Upper lobe of right lung (tissue), 1 donor: ENCODE results near the gene PWWP2B. TPM values are rescaled to one million over a fixed set of nuclear protein-coding genes. Genes with fewer than 3 reads are reported as not detected.
A peak's percentile ranks its signal among the peaks of the same experiment; 100 is the strongest.

Experiments
- ATAC-seq: fragments of 200-7000 bp; cut with Tn5 transposase; one replicate; pipeline ENCODE4 v1.9.1; 2020; ENCODE audit warnings: mild to moderate bottlenecking, moderate library complexity
- DNase-seq: peaks from one replicate; pipeline ENCODE4 v3.0.0-alpha.2; 2020
- H3K27ac ChIP-seq: fragments of 200-600 bp; one replicate; pipeline ENCODE4 v1.8.0; 2022
- H3K27me3 ChIP-seq: fragments of 200-600 bp; one replicate; pipeline ENCODE4 v1.8.0; 2022; ENCODE audit warnings: mild to moderate bottlenecking
- H3K36me3 ChIP-seq: fragments of 200-600 bp; one replicate; pipeline ENCODE4 v1.8.0; 2022
- H3K4me1 ChIP-seq: fragments of 200-600 bp; one replicate; pipeline ENCODE4 v1.8.0; 2022
- H3K4me3 ChIP-seq: fragments of 200-600 bp; one replicate; pipeline ENCODE4 v1.8.0; 2022; ENCODE audit warnings: mild to moderate bottlenecking
- H3K9me3 ChIP-seq: fragments of 200-600 bp; one replicate; pipeline ENCODE4 v1.8.0; 2022
- intact Hi-C: fragments of 100-400 bp; cut with DNase I; formaldehyde crosslinking; loops from one replicate; pipeline ENCODE4 v1.11.0; 2022
- total RNA-seq: library from RNA; stranded (reverse); fragmentation: NEBNext Ultra II Directional; extraction: Animal tissue kit (Norgen Biotek cat#: 25700); gene quantifications from one replicate; pipeline ENCODE4 v1.2.1, GENCODE V29; 2021
- TF ChIP-seq, protein P1 (sequence below): fragments of 200-600 bp; IDR thresholded peaks from one replicate; pipeline ENCODE4 v1.8.0; 2022; ENCODE audit warnings: antibody characterized with exemption
- donor health status: DM: no; HTN: yes; CAD: no; lungs with severe emphysema.

Gene PWWP2B
- total RNA-seq, 1 donor from 2014 or later: 26.0 TPM

DNA sequence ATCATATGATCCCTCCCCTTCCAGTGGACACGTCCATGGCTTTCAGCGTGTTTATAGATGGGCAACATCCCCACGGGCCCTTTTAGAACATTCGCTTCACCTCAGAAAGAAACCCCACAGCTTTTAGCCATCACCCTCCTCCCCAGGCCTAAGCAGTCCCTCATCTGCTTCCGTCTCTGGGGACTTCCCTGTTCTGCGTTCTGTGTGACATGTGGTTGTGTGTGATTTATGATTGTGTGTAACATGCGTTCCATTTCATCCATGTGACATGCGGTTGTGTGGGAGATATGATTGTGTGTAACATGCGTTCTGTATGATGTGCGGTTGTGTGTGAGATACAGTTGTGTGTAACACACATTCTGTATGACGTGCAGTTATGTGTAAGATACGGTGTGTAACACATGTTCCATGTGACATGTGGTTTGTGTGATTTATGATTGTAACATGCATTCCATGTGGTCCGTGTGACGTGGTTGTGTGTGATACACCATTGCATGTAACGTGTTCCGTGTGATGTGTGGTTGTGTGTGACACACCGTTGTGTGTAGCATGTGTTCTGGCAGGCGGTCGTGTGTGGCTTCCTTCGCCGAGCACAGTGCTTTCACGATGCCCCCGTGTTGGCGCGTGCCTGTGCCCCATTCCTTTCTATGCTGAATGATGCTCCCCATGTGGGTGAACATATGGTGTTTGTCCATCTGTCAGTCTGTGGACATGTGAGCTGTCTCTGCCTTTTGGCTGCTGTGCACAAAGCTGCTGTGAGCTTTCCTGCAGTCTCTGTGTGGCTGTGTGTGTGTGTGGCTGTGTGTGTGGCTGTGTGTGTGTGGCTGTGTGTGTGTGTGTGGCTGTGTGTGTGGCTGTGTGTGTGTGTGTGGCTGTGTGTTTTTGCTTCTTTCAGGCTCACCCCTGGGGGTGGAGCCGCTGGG, 26.2 kb downstream of the PWWP2B start:
- intact Hi-C loops: no loop called here
- DNase-seq (no peak), ATAC-seq (no peak)
- Histone ChIP-seq H3K4me3 (no peak overlapping the region), H3K27ac (peak overlapping the region; percentile 94), H3K4me1 (peaks cover 43% of the 10 kb centered on the region), H3K27me3 (no peaks in the 10 kb centered on the region), H3K9me3 (no peaks in the 10 kb centered on the region), H3K36me3 (no peaks in the 10 kb centered on the region)
- TF ChIP-seq, protein P1, sequence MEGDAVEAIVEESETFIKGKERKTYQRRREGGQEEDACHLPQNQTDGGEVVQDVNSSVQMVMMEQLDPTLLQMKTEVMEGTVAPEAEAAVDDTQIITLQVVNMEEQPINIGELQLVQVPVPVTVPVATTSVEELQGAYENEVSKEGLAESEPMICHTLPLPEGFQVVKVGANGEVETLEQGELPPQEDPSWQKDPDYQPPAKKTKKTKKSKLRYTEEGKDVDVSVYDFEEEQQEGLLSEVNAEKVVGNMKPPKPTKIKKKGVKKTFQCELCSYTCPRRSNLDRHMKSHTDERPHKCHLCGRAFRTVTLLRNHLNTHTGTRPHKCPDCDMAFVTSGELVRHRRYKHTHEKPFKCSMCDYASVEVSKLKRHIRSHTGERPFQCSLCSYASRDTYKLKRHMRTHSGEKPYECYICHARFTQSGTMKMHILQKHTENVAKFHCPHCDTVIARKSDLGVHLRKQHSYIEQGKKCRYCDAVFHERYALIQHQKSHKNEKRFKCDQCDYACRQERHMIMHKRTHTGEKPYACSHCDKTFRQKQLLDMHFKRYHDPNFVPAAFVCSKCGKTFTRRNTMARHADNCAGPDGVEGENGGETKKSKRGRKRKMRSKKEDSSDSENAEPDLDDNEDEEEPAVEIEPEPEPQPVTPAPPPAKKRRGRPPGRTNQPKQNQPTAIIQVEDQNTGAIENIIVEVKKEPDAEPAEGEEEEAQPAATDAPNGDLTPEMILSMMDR: no peak

DNA sequence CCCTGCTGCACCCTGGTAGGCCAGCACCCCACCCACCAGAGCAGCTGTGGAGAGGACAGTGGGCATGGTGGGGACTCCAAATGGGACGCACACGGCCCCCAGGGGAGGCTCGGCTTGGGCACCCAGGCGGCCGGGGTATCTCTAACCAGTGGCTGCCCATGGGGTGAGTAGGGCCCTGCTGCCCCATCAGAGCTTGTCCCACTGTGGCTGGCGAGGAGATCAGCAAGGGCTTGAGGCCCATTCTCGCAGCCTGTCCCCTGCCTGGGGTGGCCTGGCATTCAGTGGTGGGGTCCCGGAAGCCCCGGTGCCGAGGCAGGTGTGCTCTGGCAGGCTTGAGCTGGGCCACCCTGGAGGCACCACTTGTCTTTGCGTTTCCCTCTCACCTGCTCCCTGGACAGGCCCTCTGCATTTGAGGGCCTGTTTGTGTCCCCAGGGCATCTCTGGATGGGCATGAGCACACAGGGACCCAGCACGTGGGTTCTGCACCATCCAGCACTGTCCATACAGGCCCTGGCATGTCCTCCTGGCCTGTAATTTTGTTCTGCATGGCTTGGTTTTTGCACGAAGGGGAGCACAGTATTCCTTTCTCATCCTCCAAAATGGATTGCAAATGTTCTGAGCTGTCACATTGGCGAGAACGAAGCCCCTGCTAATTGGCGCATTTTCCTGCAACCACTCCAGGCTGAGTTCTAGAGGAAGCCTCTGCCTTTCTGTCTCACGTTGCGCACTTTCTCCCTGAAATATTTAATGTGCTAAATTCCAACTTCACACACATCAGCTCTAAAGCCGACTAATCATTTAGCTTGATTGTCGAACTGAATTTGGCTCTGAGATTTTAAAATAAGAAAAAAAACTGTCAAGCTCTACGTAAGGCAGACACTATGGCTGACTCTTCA, 27.2 kb downstream of the PWWP2B start:
- intact Hi-C loops: no loop called here
- Histone ChIP-seq H3K9me3 (no peaks in the 10 kb centered on the region), H3K36me3 (no peaks in the 10 kb centered on the region), H3K4me1 (peaks cover 33% of the 10 kb centered on the region), H3K27me3 (no peaks in the 10 kb centered on the region), H3K4me3 (no peak overlapping the region), H3K27ac (no peak overlapping the region)
- TF ChIP-seq, protein P1: no peak
- DNase-seq: no peak
- no peak for ATAC-seq

DNA sequence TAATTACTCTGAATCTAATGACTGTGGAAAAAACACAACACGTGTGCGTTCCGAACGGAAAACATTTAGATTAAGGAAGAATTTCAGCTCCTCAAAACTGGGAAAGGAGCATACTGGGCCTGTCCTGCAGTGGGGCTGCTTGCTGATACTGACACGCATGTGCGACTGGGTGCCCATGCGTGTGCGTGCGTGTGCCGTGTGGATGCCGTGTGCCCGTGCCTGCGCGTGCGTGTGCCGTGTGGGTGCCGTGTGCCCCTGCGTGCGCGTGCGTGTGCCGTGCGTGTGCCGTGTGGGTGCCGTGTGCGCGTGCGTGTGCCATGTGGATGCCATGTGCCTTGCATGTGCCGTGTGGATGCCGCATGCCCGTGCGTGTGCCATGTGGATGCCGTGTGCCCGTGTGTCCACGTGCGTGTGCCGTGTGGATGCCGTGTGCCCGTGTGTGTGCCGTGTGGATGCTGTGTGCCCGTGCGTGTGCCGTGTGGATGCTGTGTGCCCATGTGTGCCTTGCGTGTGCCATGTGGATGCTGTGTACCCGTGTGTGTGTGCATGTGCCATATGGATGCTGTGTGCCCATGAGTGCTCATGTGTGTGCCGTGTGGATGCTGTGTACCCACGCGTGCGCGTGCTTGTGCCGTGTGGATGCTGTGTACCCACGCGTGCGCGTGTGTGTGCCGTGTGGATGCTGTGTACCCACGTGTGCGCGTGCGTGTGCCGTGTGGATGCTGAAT, 28.2 kb downstream of the PWWP2B start:
- Histone ChIP-seq H3K27me3 (no peaks in the 10 kb centered on the region), H3K36me3 (no peaks in the 10 kb centered on the region), H3K4me1 (peaks cover 25% of the 10 kb centered on the region), H3K4me3 (no peak overlapping the region), H3K9me3 (no peaks in the 10 kb centered on the region), H3K27ac (no peak overlapping the region)
- ATAC-seq (no peak), DNase-seq (no peak)
- TF ChIP-seq, protein P1: no peak
- intact Hi-C loops: no loop called here

DNA sequence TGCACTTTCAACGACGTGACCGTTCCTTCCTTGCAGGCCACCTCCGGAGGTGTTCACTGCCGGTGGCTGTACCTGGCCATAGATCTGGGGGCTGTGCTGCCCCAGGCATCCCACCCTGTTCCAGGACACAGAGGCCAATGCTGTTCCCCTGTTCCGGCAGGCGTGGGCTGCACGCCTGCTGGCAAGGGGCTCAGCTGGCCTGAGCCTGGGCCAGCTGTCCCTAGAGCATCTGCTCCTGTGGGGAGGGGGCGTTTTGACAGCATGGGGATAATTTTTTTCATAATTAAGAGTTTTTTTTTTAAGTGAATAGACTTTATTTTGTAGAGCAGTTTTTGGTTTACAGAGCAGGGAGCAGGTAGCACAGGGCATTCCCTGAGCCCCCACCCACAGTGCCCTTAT, 28.8 kb downstream of the PWWP2B start:
- intact Hi-C loops: no loop called here
- TF ChIP-seq, protein P1: no peak
- Histone ChIP-seq H3K36me3 (no peaks in the 10 kb centered on the region), H3K9me3 (no peaks in the 10 kb centered on the region), H3K4me3 (no peak overlapping the region), H3K27me3 (no peaks in the 10 kb centered on the region), H3K27ac (no peak overlapping the region), H3K4me1 (peaks cover 20% of the 10 kb centered on the region)
- no peak for DNase-seq
- ATAC-seq: no peak

DNA sequence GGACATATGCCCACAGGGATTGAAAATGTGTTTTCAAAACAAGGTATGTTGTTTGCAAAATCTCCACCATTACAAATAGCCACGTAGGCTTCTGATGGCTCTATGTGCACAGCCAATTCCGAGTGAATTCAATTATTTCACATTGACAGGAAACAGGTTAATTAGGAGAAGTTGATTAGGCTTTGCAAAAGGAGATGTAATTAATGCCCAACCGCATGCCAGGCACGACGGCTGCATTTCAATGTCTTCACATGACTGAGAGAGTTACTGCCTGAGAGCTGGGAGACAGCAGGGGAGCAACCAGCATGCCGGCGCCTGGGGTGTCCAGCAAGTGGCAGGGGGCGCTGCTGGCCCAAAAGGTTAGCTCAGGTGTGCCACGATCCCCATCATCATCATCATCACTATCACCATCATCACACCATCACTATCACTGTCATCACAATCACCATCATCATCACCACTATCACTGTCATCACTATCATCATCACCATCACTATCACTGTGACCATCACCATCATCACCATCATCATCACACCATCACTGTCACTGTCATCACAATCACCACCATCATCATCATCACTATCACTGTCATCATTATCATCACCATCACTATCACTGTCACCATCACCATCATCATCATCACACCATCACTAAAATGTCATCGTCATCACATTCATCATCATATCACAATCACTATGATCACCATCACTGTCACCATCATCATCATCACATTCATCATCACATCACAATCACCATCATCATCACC, 30.2 kb downstream of the PWWP2B start:
- peaks cover 5% of the 10 kb centered on the region for H3K4me1 ChIP-seq
- H3K27me3 ChIP-seq: no peaks in the 10 kb centered on the region
- H3K36me3 ChIP-seq: no peaks in the 10 kb centered on the region
- no peak overlapping the region for H3K4me3 ChIP-seq
- TF ChIP-seq, protein P1: no peak
- ATAC-seq (no peak), DNase-seq (no peak)
- intact Hi-C loops: no loop called here
- no peaks in the 10 kb centered on the region for H3K9me3 ChIP-seq
- H3K27ac ChIP-seq: no peak overlapping the region
